PFSK-1 (cell line): ENCODE results near the gene ZHX3.

Experiments
- FOXP2 ChIP-seq: optimal IDR thresholded peaks from 2 replicates; pipeline ENCODE3; 2011; ENCODE audit warnings: borderline replicate concordance, control low read depth, inconsistent platforms; ENCODE audit not compliant: insufficient read depth; ENCODE audit errors: extremely low read length, extremely low read depth
- POLR2AphosphoS5 ChIP-seq: IDR thresholded peaks from 2 replicates; pipeline ENCODE4 v1.6.1; 2012; ENCODE audit warnings: low read depth, mild to moderate bottlenecking, control low read depth, low read length, moderate library complexity
- REST ChIP-seq, 2 experiments: IDR thresholded peaks; 2 replicates each; pipeline versions ENCODE4 v1.6.1 to v1.8.0; 2011 to 2012; ENCODE audit warnings: low read depth in 2 of 2, low read length in 2 of 2, control low read depth in 1 of 2, inconsistent platforms in 1 of 2, mild to moderate bottlenecking in 1 of 2, moderate library complexity in 1 of 2; ENCODE audit not compliant: insufficient read depth in 1 of 2
- SIN3A ChIP-seq: IDR thresholded peaks from 2 replicates; pipeline ENCODE4 v1.6.1; 2012; ENCODE audit warnings: mild to moderate bottlenecking, low read length, moderate library complexity, borderline replicate concordance; ENCODE audit not compliant: insufficient read depth
- TAF1 ChIP-seq: IDR thresholded peaks from 2 replicates; pipeline ENCODE4 v1.6.1; 2012; ENCODE audit warnings: low read length, control low read depth, borderline replicate concordance; ENCODE audit not compliant: insufficient read depth

Gene ZHX3

DNA sequence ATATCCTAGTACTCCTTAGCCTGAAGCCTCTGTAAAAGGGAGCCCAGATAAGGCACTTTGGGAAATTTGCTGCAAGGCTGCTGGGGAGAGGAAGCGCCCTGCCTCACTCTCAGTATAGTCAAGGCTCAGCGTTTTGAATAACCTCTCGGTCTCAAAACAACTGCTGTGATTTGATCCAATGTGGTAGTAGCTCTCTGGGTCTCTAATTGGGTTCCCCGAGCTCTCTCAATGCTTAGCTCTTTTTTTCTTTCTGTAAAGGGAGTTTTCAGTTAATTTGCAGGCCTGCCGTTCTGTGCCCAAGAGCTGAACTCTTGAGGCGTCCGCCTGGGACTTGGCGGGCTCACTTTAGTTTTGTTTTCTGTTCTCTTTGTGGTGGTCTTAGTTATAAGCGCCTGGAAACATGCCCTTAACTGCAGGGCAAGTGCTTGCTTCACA is 41.2 kb downstream of the ZHX3 start:
- no peak for TF ChIP-seq POLR2AphosphoS5
- no peak for TF ChIP-seq REST (IDR thresholded peaks at IDR 0.05; ENCODE audit: insufficient read depth in 1 of 2, low read depth in 2 of 2, low read length in 2 of 2)
- TF ChIP-seq TAF1: no peak
- no peak for TF ChIP-seq FOXP2
- TF ChIP-seq SIN3A: no peak

DNA sequence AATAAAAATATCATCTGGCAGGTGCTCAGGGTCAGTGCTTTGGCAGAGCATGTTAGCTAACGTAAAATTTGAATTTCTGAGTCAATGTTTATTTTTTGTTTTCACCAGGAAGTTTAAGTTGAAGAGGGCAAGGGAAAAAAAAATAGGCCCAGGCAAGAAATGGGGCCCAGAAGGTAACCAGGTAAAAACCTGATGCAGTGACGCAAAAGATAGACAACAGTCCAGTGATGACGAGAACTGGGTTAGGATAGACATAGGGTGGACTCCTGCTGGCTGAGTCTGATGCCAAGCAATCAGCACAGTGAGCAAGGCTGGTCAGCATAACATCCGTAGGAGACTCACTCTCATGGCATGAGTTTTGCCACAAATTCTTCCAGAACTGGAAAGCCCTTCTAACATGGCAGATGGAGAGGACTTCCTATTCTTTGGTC is 42.2 kb downstream of the ZHX3 start:
- TF ChIP-seq SIN3A: no peak

DNA sequence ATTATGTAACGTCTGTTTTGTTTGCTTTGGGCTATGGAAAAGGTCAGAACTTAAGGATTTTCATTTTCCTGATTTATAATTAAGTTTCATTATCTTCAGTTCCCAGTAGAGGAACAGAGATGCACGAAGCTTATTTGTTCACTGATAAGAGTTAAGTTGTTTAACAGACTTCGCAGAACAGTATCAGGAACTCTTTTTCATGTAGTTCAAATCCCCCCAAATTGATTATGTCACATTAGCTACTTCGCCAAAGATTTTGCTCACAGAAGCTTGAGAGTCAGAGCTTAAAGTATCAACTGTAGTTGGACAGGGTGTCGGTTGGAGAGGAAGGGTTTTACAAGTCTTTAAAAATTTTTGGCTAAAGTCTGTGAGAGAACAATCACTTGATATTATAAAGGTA is 43.4 kb downstream of the ZHX3 start:
- no peak for TF ChIP-seq POLR2AphosphoS5
- no peak for TF ChIP-seq FOXP2
- TF ChIP-seq TAF1: no peak
- TF ChIP-seq REST (IDR thresholded peaks at IDR 0.05; ENCODE audit: insufficient read depth in 1 of 2, low read depth in 2 of 2, low read length in 2 of 2): no peak
- TF ChIP-seq SIN3A: no peak

DNA sequence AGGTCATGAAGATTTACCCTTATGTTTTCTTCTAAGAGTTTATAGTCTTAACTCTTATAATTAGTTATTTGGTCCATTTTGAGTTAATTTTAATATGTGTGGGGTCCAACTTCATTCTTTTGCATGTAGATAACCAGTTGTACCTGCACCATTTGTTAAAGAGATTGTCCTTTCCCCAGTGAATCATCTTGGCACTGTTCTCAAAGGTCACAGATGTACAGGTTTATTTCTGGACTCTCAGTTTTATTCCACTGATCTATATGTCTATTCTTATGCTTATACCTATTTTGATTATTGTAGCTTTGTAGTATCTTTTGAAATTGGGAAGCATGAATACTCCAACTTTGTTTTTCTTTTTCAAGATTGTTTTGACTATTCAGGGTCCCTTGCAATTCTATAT is 44.1 kb downstream of the ZHX3 start:
- TF ChIP-seq REST (IDR thresholded peaks at IDR 0.05; ENCODE audit: insufficient read depth in 1 of 2, low read depth in 2 of 2, low read length in 2 of 2) (no peak), SIN3A (no peak), FOXP2 (no peak), TAF1 (no peak), POLR2AphosphoS5 (no peak)

DNA sequence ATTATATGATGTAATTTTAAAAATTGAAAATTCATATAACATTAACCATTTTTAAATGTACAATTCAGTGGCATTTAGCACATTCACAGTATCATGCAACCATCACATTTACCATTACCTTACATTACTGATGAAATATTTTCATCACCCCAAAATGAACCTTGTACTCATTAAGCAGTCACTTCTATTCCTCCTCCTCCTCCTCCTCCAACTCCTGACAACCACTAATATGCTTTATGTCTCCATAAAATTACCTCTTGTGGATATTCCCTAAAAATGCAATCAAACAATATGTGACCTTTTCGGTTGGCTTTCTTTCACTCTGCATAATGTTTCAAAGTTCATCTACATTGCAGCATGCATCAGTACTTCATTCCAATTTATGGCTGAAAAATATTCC is 45.2 kb downstream of the ZHX3 start:
- TF ChIP-seq POLR2AphosphoS5 (no peak), SIN3A (no peak), TAF1 (no peak), FOXP2 (no peak), REST (IDR thresholded peaks at IDR 0.05; ENCODE audit: insufficient read depth in 1 of 2, low read depth in 2 of 2, low read length in 2 of 2) (no peak)
